Mesendoderm (in vitro differentiated cells): ENCODE results near the gene PTF1A.

Experiments used
- DNase-seq: peaks from one replicate; pipeline ENCODE4 v3.0.0; 2013
- H2AK5ac ChIP-seq: 2 replicates; pipeline ENCODE4 v1.6.1; 2013; ENCODE audit warnings: low read length, inconsistent platforms
- H2BK120ac ChIP-seq: 2 replicates; pipeline ENCODE4 v1.6.1; 2013; ENCODE audit warnings: low read depth, mild to moderate bottlenecking, low read length, moderate library complexity, mixed read lengths
- H2BK15ac ChIP-seq: replicated peaks from 2 replicates; pipeline ENCODE4 v1.6.1; 2013; ENCODE audit warnings: low read depth, mild to moderate bottlenecking, moderate library complexity
- H2BK5ac ChIP-seq: 2 replicates; pipeline ENCODE4 v1.6.1; 2013; ENCODE audit warnings: low read length, inconsistent platforms
- H3K18ac ChIP-seq: 2 replicates; pipeline ENCODE4 v1.6.1; 2013; ENCODE audit warnings: mild to moderate bottlenecking, low read length, mixed read lengths
- H3K23ac ChIP-seq: one replicate; pipeline ENCODE4 v1.6.1; 2013; ENCODE audit warnings: low read length
- H3K27ac ChIP-seq: 2 replicates; pipeline ENCODE4 v1.5.1; 2013; ENCODE audit warnings: low read depth, mild to moderate bottlenecking, inconsistent platforms, low read length, moderate library complexity
- H3K27me3 ChIP-seq: 2 replicates; pipeline ENCODE4 v1.6.1; 2013; ENCODE audit warnings: low read length, control low read depth, mild to moderate bottlenecking, inconsistent platforms; ENCODE audit not compliant: insufficient read depth, poor library complexity
- H3K36me3 ChIP-seq: 2 replicates; pipeline ENCODE4 v1.6.1; 2013; ENCODE audit warnings: low read length, inconsistent platforms; ENCODE audit not compliant: control insufficient read depth, insufficient read depth
- H3K4ac ChIP-seq: one replicate; pipeline ENCODE4 v1.6.1; 2013; ENCODE audit warnings: low read depth, mild to moderate bottlenecking, low read length, moderate library complexity
- H3K4me1 ChIP-seq: 2 replicates; pipeline ENCODE4 v1.6.1; 2013; ENCODE audit warnings: low read depth, low read length, inconsistent platforms; ENCODE audit not compliant: control insufficient read depth
- H3K4me2 ChIP-seq: 2 replicates; pipeline ENCODE4 v1.6.1; 2013; ENCODE audit warnings: low read length
- H3K4me3 ChIP-seq: 2 replicates; pipeline ENCODE4 v1.5.1; 2013; ENCODE audit warnings: mild to moderate bottlenecking, low read length
- H3K56ac ChIP-seq: one replicate; pipeline ENCODE4 v1.6.1; 2013; ENCODE audit warnings: low read length
- H3K79me1 ChIP-seq: 2 replicates; pipeline ENCODE4 v1.6.1; 2013; ENCODE audit warnings: low read length, inconsistent platforms
- H3K79me2 ChIP-seq: 2 replicates; pipeline ENCODE4 v1.6.1; 2013; ENCODE audit warnings: mild to moderate bottlenecking, low read length; ENCODE audit not compliant: control insufficient read depth, insufficient read depth
- H3K9ac ChIP-seq: 2 replicates; pipeline ENCODE4 v1.6.1; 2013; ENCODE audit warnings: low read length, inconsistent platforms
- H4K5ac ChIP-seq: one replicate; pipeline ENCODE4 v1.6.1; 2013; ENCODE audit warnings: low read length
- H4K8ac ChIP-seq: one replicate; pipeline ENCODE4 v1.6.1; 2013; ENCODE audit warnings: low read depth, mild to moderate bottlenecking, control low read depth, low read length, moderate library complexity
- WGBS: extraction: QIAGEN DNeasy Blood & Tissue Kit; methylation state at CpG from one replicate; pipeline ENCODE4 v1.1.7; 2013; ENCODE audit warnings: low lambda C conversion rate, missing lambda C conversion rate; ENCODE audit not compliant: insufficient coverage; ENCODE audit errors: extremely low coverage; 5-methylcytosine and 5-hydroxymethylcytosine counted together

The PTF1A gene

GRCh38 chr10:23194966-23195845 is 3.1 kb downstream of the PTF1A start:
- H3K27me3 ChIP-seq, result peaks cover 97% of the 10 kb centered on the region
- peak overlapping the region; percentile 66 for H3K23ac ChIP-seq
- H2BK15ac ChIP-seq, result no peak overlapping the region
- no peak overlapping the region for H3K9ac ChIP-seq
- no peak overlapping the region for H3K4me3 ChIP-seq
- H2BK120ac ChIP-seq, result no peak overlapping the region
- no peaks in the 10 kb centered on the region for H3K79me2 ChIP-seq
- no peak overlapping the region for H3K27ac ChIP-seq
- no peak overlapping the region for H4K8ac ChIP-seq
- H3K4ac ChIP-seq, result no peak overlapping the region
- H4K5ac ChIP-seq, result no peak overlapping the region
- no peak overlapping the region for H3K18ac ChIP-seq
- no peaks in the 10 kb centered on the region for H3K4me1 ChIP-seq
- no peak for DNase-seq
- H3K36me3 ChIP-seq, result no peaks in the 10 kb centered on the region
- H3K4me2 ChIP-seq, result peak overlapping the region; percentile 20
- no peaks in the 10 kb centered on the region for H3K79me1 ChIP-seq
- H3K56ac ChIP-seq, result peak overlapping the region; percentile 5
- no peak overlapping the region for H2BK5ac ChIP-seq
- H2AK5ac ChIP-seq, result no peak overlapping the region
- no CpG with 5 or more reads among the region's 70 CpGs for WGBS

- no CpG with 5 or more reads among the region's 13 CpGs for WGBS
- Histone ChIP-seq H3K23ac (no peak overlapping the region), H3K4ac (no peak overlapping the region), H3K79me2 (no peaks in the 10 kb centered on the region), H3K4me2 (no peak overlapping the region), H3K79me1 (no peaks in the 10 kb centered on the region), H2BK15ac (no peak overlapping the region), H3K18ac (no peak overlapping the region), H3K9ac (no peak overlapping the region), H4K8ac (no peak overlapping the region), H3K27ac (no peak overlapping the region), H3K4me1 (no peaks in the 10 kb centered on the region), H2BK120ac (no peak overlapping the region), H3K27me3 (peaks cover 97% of the 10 kb centered on the region), H2BK5ac (no peak overlapping the region), H3K56ac (no peak overlapping the region), H3K36me3 (no peaks in the 10 kb centered on the region), H4K5ac (no peak overlapping the region), H3K4me3 (no peak overlapping the region), H2AK5ac (no peak overlapping the region)
- DNase-seq, result no peak
These were observed 3.9 kb downstream of the PTF1A start for GRCh38 chr10:23195846-23196600.

DNA sequence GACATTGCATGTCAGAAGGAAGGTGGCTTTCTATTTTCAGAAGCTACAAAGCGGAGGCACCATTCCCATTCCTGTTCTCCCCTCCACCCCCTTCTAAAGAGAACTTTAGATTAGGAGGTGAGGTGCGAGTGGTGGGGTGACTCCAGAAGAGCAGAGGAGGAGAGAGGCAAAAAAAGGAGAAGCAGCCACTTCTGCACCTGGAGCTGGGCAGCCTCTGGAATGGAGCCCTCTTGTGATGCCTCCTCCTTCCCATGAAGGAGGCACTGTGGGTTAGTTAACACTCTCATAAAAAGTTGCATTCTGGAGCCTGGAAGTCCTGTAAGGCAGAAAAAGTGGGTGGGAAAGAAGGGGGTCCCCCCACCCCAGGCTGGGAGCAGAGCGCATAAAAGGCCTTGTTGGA is 4.8 kb downstream of the PTF1A start:
- Histone ChIP-seq H2BK15ac (no peak overlapping the region), H4K8ac (no peak overlapping the region), H3K4me3 (no peak overlapping the region), H2AK5ac (no peak overlapping the region), H3K18ac (no peak overlapping the region), H3K9ac (no peak overlapping the region), H3K36me3 (no peaks in the 10 kb centered on the region), H3K4me2 (no peak overlapping the region), H3K56ac (no peak overlapping the region), H3K23ac (no peak overlapping the region), H3K4me1 (no peaks in the 10 kb centered on the region), H2BK120ac (no peak overlapping the region), H3K79me2 (no peaks in the 10 kb centered on the region), H3K4ac (no peak overlapping the region), H2BK5ac (no peak overlapping the region), H3K27ac (no peak overlapping the region), H4K5ac (no peak overlapping the region), H3K27me3 (peaks cover 95% of the 10 kb centered on the region), H3K79me1 (no peaks in the 10 kb centered on the region)
- WGBS, result no CpG with 5 or more reads among the region's 3 CpGs
- no peak for DNase-seq

DNA sequence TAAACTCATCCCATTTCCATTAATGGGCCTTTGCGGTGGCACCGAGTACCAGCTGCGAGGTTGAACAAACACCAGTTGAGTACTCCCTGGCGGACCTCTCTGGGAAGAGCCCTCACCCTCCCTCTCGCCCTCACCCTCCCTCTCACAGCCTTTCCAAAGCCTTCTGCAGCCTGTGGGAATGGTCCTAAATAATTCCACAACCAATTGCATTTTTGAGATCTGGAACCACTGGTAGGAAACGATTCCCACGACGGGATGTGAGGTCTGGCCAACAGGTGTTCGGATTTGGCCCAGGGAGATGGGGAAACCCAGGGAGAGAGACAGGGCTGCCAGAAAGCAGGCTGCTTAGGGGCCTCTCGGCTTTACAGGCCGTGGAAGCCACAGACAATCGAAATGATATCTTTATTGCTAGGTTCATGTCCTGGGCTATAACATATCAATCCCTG is 5.3 kb downstream of the PTF1A start:
- no peak overlapping the region for H2AK5ac ChIP-seq
- no peak overlapping the region for H2BK120ac ChIP-seq
- H3K4me3 ChIP-seq, result no peak overlapping the region
- no peak overlapping the region for H3K18ac ChIP-seq
- H2BK15ac ChIP-seq, result no peak overlapping the region
- H3K4me1 ChIP-seq, result no peaks in the 10 kb centered on the region
- peaks cover 95% of the 10 kb centered on the region for H3K27me3 ChIP-seq
- no peak overlapping the region for H3K27ac ChIP-seq
- no peak for DNase-seq
- H3K23ac ChIP-seq, result no peak overlapping the region
- WGBS, result no CpG with 5 or more reads among the region's 12 CpGs
- H3K4me2 ChIP-seq, result no peak overlapping the region
- H4K5ac ChIP-seq, result no peak overlapping the region
- H3K56ac ChIP-seq, result no peak overlapping the region
- no peak overlapping the region for H3K4ac ChIP-seq
- no peak overlapping the region for H2BK5ac ChIP-seq
- no peak overlapping the region for H3K9ac ChIP-seq
- no peaks in the 10 kb centered on the region for H3K79me1 ChIP-seq
- H3K36me3 ChIP-seq, result no peaks in the 10 kb centered on the region
- H3K79me2 ChIP-seq, result no peaks in the 10 kb centered on the region
- H4K8ac ChIP-seq, result no peak overlapping the region

DNA sequence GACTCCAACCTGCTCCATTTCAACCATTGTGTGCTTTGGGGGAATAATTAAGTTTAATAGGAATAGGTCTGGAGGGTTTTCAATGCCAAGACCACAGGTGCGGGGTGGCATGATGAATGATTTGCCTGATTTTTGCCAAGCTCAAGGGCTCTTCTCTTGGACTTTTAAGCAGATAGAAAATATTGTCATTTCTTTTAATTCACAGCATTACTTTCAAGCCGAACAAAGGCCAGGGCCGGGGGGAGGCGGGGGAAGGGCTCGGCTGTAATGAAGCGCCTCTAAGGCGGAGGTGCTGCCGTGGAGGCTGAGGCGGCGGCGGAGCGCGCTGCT is 6.5 kb downstream of the PTF1A start:
- WGBS, result no CpG with 5 or more reads among the region's 13 CpGs
- H3K4me3 ChIP-seq, result no peak overlapping the region

More for the DNA sequence above, 6.5 kb downstream of the PTF1A start:
- H3K79me2 ChIP-seq, result no peaks in the 10 kb centered on the region
- no peak overlapping the region for H3K4ac ChIP-seq
- H3K27ac ChIP-seq, result no peak overlapping the region
- peaks cover 96% of the 10 kb centered on the region for H3K27me3 ChIP-seq
- no peak overlapping the region for H3K18ac ChIP-seq
- peak overlapping the region; percentile 61 for H3K4me2 ChIP-seq
- H3K56ac ChIP-seq, result no peak overlapping the region
- H4K5ac ChIP-seq, result no peak overlapping the region
- H2BK15ac ChIP-seq, result no peak overlapping the region
- H3K4me1 ChIP-seq, result no peaks in the 10 kb centered on the region
- no peak overlapping the region for H2BK5ac ChIP-seq
- H4K8ac ChIP-seq, result no peak overlapping the region
- no peak overlapping the region for H2BK120ac ChIP-seq
- no peaks in the 10 kb centered on the region for H3K79me1 ChIP-seq
- H2AK5ac ChIP-seq, result no peak overlapping the region
- H3K23ac ChIP-seq, result no peak overlapping the region
- H3K9ac ChIP-seq, result no peak overlapping the region
- H3K36me3 ChIP-seq, result no peaks in the 10 kb centered on the region
- no peak for DNase-seq
